Right lobe of liver (tissue), 4 donors: ENCODE data around the gene CYP19A1.

ENCODE experiments used
- CTCF ChIP-seq, 4 donors: fragments of 200-600 bp in 3 of 4; fragments of 450-650 bp in 1 of 4; IDR thresholded peaks; one replicate each; pipeline versions ENCODE4 v1.5.1 to v1.8.0; 2016 to 2022; ENCODE audit warnings: antibody characterized with exemption in 4 of 4, mild to moderate bottlenecking in 2 of 4
- POLR2A ChIP-seq: fragments of 450-650 bp; IDR thresholded peaks from one replicate; pipeline ENCODE4 v1.6.1; 2017; ENCODE audit warnings: antibody characterized with exemption, mild to moderate bottlenecking
- donor health status: DM: no; HTN: no; CAD: no.
- donor health status: DM: no; HTN: no; CAD: no.
- donor health status: DM: no; HTN: yes; CAD: no.

DNA sequence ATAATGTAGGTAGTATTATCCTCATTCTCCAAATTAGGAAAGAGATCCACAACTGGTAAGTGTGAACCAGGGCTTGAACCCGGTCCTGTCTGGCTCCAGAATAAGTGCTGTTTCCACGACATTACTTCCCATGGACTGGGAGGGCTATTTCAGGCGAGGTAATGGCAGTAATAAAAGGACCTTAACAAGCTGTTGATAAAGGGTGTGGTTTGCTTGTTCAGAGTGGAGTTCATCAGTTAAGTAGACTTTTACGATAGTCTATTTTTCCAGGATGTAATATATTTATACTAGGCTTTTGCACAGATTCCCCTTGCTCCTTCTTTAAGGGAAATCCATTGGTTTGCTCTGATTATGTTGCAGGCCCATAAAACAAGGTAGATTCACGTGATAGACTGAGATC lies 155.3 kb downstream of the CYP19A1 start:
- TF ChIP-seq CTCF (IDR thresholded peaks at IDR 0.05) (no peak), POLR2A (no peak)
